ENCODE data around the gene GAL3ST2. TPM values are rescaled to one million over a fixed set of nuclear protein-coding genes. Genes with fewer than 3 reads are reported as not detected.
"Not testable (repeated sequence)": the region's sequence is repeated elsewhere in the genome, so short reads cannot be mapped to it uniquely, and the experiment has no call there.

The GAL3ST2 gene
- total RNA-seq, 2 experiments from 2014 or later: 1.1 TPM; not detected in 1

GRCh38 chr2:241827394-241827793, 50.8 kb downstream of the GAL3ST2 start:
- intact Hi-C loops (cut with micrococcal nuclease; ENCODE audit: unreplicated experiment): no loop called here
- TF ChIP-seq, protein P1, sequence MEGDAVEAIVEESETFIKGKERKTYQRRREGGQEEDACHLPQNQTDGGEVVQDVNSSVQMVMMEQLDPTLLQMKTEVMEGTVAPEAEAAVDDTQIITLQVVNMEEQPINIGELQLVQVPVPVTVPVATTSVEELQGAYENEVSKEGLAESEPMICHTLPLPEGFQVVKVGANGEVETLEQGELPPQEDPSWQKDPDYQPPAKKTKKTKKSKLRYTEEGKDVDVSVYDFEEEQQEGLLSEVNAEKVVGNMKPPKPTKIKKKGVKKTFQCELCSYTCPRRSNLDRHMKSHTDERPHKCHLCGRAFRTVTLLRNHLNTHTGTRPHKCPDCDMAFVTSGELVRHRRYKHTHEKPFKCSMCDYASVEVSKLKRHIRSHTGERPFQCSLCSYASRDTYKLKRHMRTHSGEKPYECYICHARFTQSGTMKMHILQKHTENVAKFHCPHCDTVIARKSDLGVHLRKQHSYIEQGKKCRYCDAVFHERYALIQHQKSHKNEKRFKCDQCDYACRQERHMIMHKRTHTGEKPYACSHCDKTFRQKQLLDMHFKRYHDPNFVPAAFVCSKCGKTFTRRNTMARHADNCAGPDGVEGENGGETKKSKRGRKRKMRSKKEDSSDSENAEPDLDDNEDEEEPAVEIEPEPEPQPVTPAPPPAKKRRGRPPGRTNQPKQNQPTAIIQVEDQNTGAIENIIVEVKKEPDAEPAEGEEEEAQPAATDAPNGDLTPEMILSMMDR (conservative IDR thresholded peaks at IDR 0.05; ENCODE audit: low read length): no peak
- TF ChIP-seq EZH2phosphoT487 (IDR thresholded peaks at IDR 0.05; ENCODE audit: borderline replicate concordance, low read depth, low read length): no peak
- H3K4me2 ChIP-seq (ENCODE audit: low read length): no peak overlapping the region
- no peaks in the 10 kb centered on the region for H3K9me2 ChIP-seq (ENCODE audit: insufficient read depth, low read length)
- ChIA-PET POLR2A (interaction anchor here (1.0 kb wide), 1 partner anchor 255 kb away, joined by 3 read pairs; no protein-coding TSS in a partner anchor), CTCF (ENCODE audit: unreplicated experiment) (no interaction called here)
- H3K36me3 ChIP-seq (ENCODE audit: insufficient read depth, low read length): no peaks in the 10 kb centered on the region
- no peaks in the 10 kb centered on the region for H3K4me1 ChIP-seq (ENCODE audit: insufficient read depth, low read length, poor library complexity, severe bottlenecking)
- DNase-seq (ENCODE audit: low spot score): no peak
- H3K9me3 ChIP-seq (ENCODE audit: low read length): peaks cover 17% of the 10 kb centered on the region; the same call in 1 of the 2 replicates
- no TSS peak for BruUV-seq (replicated peaks)
- no peaks in the 10 kb centered on the region for H3K79me2 ChIP-seq (ENCODE audit: insufficient read depth, low read depth, low read length)
- H4K20me1 ChIP-seq (ENCODE audit: insufficient read depth, low read length): no peaks in the 10 kb centered on the region
- no peak overlapping the region for H3K4me3 ChIP-seq (ENCODE audit: low read depth, low read length, poor library complexity, severe bottlenecking)
- no peak overlapping the region for H2AFZ ChIP-seq (ENCODE audit: low read length)
- H3K27ac ChIP-seq (ENCODE audit: low read depth, low read length, poor library complexity, severe bottlenecking): no peak overlapping the region

GRCh38 chr2:241833101-241833663, 56.6 kb downstream of the GAL3ST2 start:
- H3K9me2 ChIP-seq (ENCODE audit: insufficient read depth, low read length): no peaks in the 10 kb centered on the region
- H4K20me1 ChIP-seq (ENCODE audit: insufficient read depth, low read length): no peaks in the 10 kb centered on the region
- TF ChIP-seq EZH2phosphoT487 (IDR thresholded peaks at IDR 0.05; ENCODE audit: borderline replicate concordance, low read depth, low read length): no peak
- TF ChIP-seq, protein P1 (conservative IDR thresholded peaks at IDR 0.05; ENCODE audit: low read length): no peak
- no peak overlapping the region for H2AFZ ChIP-seq (ENCODE audit: low read length)
- H3K79me2 ChIP-seq (ENCODE audit: insufficient read depth, low read depth, low read length): no peaks in the 10 kb centered on the region
- no peaks in the 10 kb centered on the region for H3K4me1 ChIP-seq (ENCODE audit: insufficient read depth, low read length, poor library complexity, severe bottlenecking)
- DNase-seq (ENCODE audit: low spot score): no peak
- no TSS peak for BruUV-seq (replicated peaks)
- no peak overlapping the region for H3K4me2 ChIP-seq (ENCODE audit: low read length)
- H3K4me3 ChIP-seq (ENCODE audit: low read depth, low read length, poor library complexity, severe bottlenecking): no peak overlapping the region
- CTCF ChIA-PET (ENCODE audit: unreplicated experiment): interaction anchor here (0.6 kb wide), 1 partner anchor 9 kb away, joined by 3 read pairs; no protein-coding TSS in a partner anchor
- no peak overlapping the region for H3K27ac ChIP-seq (ENCODE audit: low read depth, low read length, poor library complexity, severe bottlenecking)
- POLR2A ChIA-PET: no interaction called here
- no peaks in the 10 kb centered on the region for H3K9me3 ChIP-seq (ENCODE audit: low read length)
- no peaks in the 10 kb centered on the region for H3K36me3 ChIP-seq (ENCODE audit: insufficient read depth, low read length)
- intact Hi-C loops (cut with micrococcal nuclease; ENCODE audit: unreplicated experiment): no loop called here

- H3K4me2 ChIP-seq (ENCODE audit: low read length); H2AFZ ChIP-seq (ENCODE audit: low read length); H3K9me2 ChIP-seq (ENCODE audit: insufficient read depth, low read length); H3K79me2 ChIP-seq (ENCODE audit: insufficient read depth, low read depth, low read length); H3K4me3 ChIP-seq (ENCODE audit: low read depth, low read length, poor library complexity, severe bottlenecking); H3K27ac ChIP-seq (ENCODE audit: low read depth, low read length, poor library complexity, severe bottlenecking); intact Hi-C loops (cut with micrococcal nuclease; ENCODE audit: unreplicated experiment); DNase-seq (ENCODE audit: low spot score); H3K36me3 ChIP-seq (ENCODE audit: insufficient read depth, low read length); H4K20me1 ChIP-seq (ENCODE audit: insufficient read depth, low read length); H3K4me1 ChIP-seq (ENCODE audit: insufficient read depth, low read length, poor library complexity, severe bottlenecking); BruUV-seq (replicated peaks); H3K9me3 ChIP-seq (ENCODE audit: low read length); POLR2A ChIA-PET; CTCF ChIA-PET (ENCODE audit: unreplicated experiment): not testable (repeated sequence)
Measured at GRCh38 chr2:241833756-241834526, 57.3 kb downstream of the GAL3ST2 start.
